SK-N-SH treated with all-trans-retinoic acid at 6 μM for 48 hours (cell line): Measurements from ENCODE around the gene SCN8A.

Experiments
- TSHZ2 ChIP-seq: fragments of 250-450 bp; sonication (Bioruptor Pico); IDR thresholded peaks from 2 replicates; pipeline ENCODE4 v1.5.0; 2020; ENCODE audit warnings: mild to moderate bottlenecking, moderate library complexity
- ZFP3 ChIP-seq: fragments of 250-450 bp; sonication (Bioruptor Pico); IDR thresholded peaks from 2 replicates; pipeline ENCODE4 v1.5.0; 2020; ENCODE audit warnings: mild to moderate bottlenecking, moderate library complexity
- TF ChIP-seq, protein P1 (sequence below): fragments of 250-450 bp; sonication (Bioruptor Pico); IDR thresholded peaks from 2 replicates; pipeline ENCODE4 v1.8.0; 2020; ENCODE audit warnings: mild to moderate bottlenecking, moderate library complexity, borderline replicate concordance

DNA sequence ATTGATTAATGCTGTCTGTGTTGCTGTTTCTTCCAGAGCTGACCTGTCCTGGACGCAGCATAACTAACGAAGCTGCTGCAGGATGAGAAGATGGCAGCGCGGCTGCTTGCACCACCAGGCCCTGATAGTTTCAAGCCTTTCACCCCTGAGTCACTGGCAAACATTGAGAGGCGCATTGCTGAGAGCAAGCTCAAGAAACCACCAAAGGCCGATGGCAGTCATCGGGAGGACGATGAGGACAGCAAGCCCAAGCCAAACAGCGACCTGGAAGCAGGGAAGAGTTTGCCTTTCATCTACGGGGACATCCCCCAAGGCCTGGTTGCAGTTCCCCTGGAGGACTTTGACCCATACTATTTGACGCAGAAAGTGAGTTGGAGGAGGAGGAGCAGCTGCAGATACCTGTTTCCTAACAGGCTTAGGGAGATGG, 71.7 kb downstream of the SCN8A start:
- TF ChIP-seq TSHZ2 (no peak), ZFP3 (CRISPR knock-in tag) (no peak)
- TF ChIP-seq, protein P1, sequence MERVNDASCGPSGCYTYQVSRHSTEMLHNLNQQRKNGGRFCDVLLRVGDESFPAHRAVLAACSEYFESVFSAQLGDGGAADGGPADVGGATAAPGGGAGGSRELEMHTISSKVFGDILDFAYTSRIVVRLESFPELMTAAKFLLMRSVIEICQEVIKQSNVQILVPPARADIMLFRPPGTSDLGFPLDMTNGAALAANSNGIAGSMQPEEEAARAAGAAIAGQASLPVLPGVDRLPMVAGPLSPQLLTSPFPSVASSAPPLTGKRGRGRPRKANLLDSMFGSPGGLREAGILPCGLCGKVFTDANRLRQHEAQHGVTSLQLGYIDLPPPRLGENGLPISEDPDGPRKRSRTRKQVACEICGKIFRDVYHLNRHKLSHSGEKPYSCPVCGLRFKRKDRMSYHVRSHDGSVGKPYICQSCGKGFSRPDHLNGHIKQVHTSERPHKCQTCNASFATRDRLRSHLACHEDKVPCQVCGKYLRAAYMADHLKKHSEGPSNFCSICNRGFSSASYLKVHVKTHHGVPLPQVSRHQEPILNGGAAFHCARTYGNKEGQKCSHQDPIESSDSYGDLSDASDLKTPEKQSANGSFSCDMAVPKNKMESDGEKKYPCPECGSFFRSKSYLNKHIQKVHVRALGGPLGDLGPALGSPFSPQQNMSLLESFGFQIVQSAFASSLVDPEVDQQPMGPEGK (CRISPR knock-in tag), result no peak
